Measurements from ENCODE around the gene MAGI1.
"Not testable (repeated sequence)": the region's sequence is repeated elsewhere in the genome, so short reads cannot be mapped to it uniquely, and the experiment has no call there.

Gene MAGI1

GRCh38 chr3:65548848-65549625 is 489.7 kb downstream of the MAGI1 start:
- DNase-seq = no peak

GRCh38 chr3:65545429-65545828 is 493.3 kb downstream of the MAGI1 start:
- DNase-seq = no peak

GRCh38 chr3:65543391-65543790 is 495.3 kb downstream of the MAGI1 start:
- DNase-seq = not testable (repeated sequence)

- no peak for DNase-seq
These were observed 498.1 kb downstream of the MAGI1 start for GRCh38 chr3:65540666-65541065.

GRCh38 chr3:65539616-65540015 is 499.1 kb downstream of the MAGI1 start:
- no peak for DNase-seq

GRCh38 chr3:65538101-65538500 is 500.6 kb downstream of the MAGI1 start:
- no peak for DNase-seq

- no peak for DNase-seq
These were observed 501.6 kb downstream of the MAGI1 start for GRCh38 chr3:65537109-65537508.

- DNase-seq = no peak
These were observed 503.5 kb downstream of the MAGI1 start for GRCh38 chr3:65535260-65535659.

GRCh38 chr3:65534805-65535204 is 503.9 kb downstream of the MAGI1 start:
- no peak for DNase-seq

GRCh38 chr3:65532749-65533148 is 506.0 kb downstream of the MAGI1 start:
- DNase-seq = no peak

- DNase-seq = no peak
These were observed 506.5 kb downstream of the MAGI1 start for GRCh38 chr3:65532215-65532614.

GRCh38 chr3:65531499-65531898 is 507.2 kb downstream of the MAGI1 start:
- DNase-seq = no peak

GRCh38 chr3:65526656-65527055 is 512.1 kb downstream of the MAGI1 start:
- no peak for DNase-seq

- DNase-seq = no peak
These were observed 514.1 kb downstream of the MAGI1 start for GRCh38 chr3:65524584-65524983.

GRCh38 chr3:65523878-65524277 is 514.8 kb downstream of the MAGI1 start:
- no peak for DNase-seq

GRCh38 chr3:65521032-65521431 is 517.7 kb downstream of the MAGI1 start:
- DNase-seq = no peak

- no peak for DNase-seq
These were observed 521.7 kb downstream of the MAGI1 start for GRCh38 chr3:65516998-65517397.

GRCh38 chr3:65514317-65514716 is 524.4 kb downstream of the MAGI1 start:
- not testable (repeated sequence) for DNase-seq

- not testable (repeated sequence) for DNase-seq
These were observed 529.3 kb downstream of the MAGI1 start for GRCh38 chr3:65509423-65509794.

GRCh38 chr3:65508750-65509422 is 529.8 kb downstream of the MAGI1 start:
- DNase-seq = no peak

- DNase-seq = no peak
These were observed 531.3 kb downstream of the MAGI1 start for GRCh38 chr3:65507437-65507836.

- no peak for DNase-seq
These were observed 534.9 kb downstream of the MAGI1 start for GRCh38 chr3:65503776-65504175.

- DNase-seq = no peak
These were observed 536.2 kb downstream of the MAGI1 start for GRCh38 chr3:65502526-65502925.

Data from CD4-positive, alpha-beta T cell treated with Interleukin-10 for 1 hour (primary cell).